SU-DHL-6 (cell line): ENCODE measurements around the gene VIM.

ENCODE experiments used
- H2AFZ ChIP-seq: fragments of 200-600 bp; sonication (generic); 2 replicates; pipeline ENCODE4 v1.6.1; 2014; ENCODE audit warnings: low read depth, mild to moderate bottlenecking, moderate library complexity, mixed read lengths, antibody characterized with exemption, low read length; ENCODE audit not compliant: severe bottlenecking
- H3F3A ChIP-seq: fragments of 200-600 bp; shearing (Covaris generic); 2 replicates; pipeline ENCODE4 v1.6.0; 2016; ENCODE audit warnings: antibody characterized with exemption, mild to moderate bottlenecking; ENCODE audit not compliant: insufficient read depth
- H3K27ac ChIP-seq: fragments of 200-600 bp; sonication (generic); 2 replicates; pipeline ENCODE4 v1.5.1; 2016; ENCODE audit warnings: low read depth, mild to moderate bottlenecking, low read length, moderate library complexity, mixed read lengths
- H3K27me3 ChIP-seq: fragments of 200-600 bp; sonication (generic), shearing (Covaris generic); 2 replicates; pipeline ENCODE4 v1.6.0; 2014; ENCODE audit warnings: mild to moderate bottlenecking, low read length
- H3K36me3 ChIP-seq: fragments of 200-600 bp; sonication (generic); 2 replicates; pipeline ENCODE4 v1.6.1; 2014; ENCODE audit warnings: mild to moderate bottlenecking, low read length, mixed read lengths
- H3K4me2 ChIP-seq: fragments of 300-600, 200-600 bp; shearing (Covaris generic), sonication (generic); 2 replicates; pipeline ENCODE4 v1.6.0; 2014; ENCODE audit warnings: low read length, low read depth, mild to moderate bottlenecking; ENCODE audit not compliant: poor library complexity, severe bottlenecking
- H3K4me3 ChIP-seq: fragments of 200-600 bp; sonication (generic); 2 replicates; pipeline ENCODE4 v1.5.1; 2014; ENCODE audit warnings: antibody characterized with exemption, low read length, mild to moderate bottlenecking, mixed read lengths; ENCODE audit not compliant: insufficient read depth, poor library complexity, severe bottlenecking
- H3K79me2 ChIP-seq: fragments of 200-600 bp; sonication (generic); 2 replicates; pipeline ENCODE4 v1.6.1; 2014; ENCODE audit warnings: mild to moderate bottlenecking, low read length, moderate library complexity; ENCODE audit not compliant: insufficient read depth
- H3K9ac ChIP-seq: fragments of 200-600 bp; sonication (generic); 2 replicates; pipeline ENCODE4 v1.7.0; 2014; ENCODE audit warnings: mild to moderate bottlenecking, low read length
- H3K9me2 ChIP-seq: fragments of 200-600 bp; sonication (generic); replicated peaks from 2 replicates; pipeline ENCODE4 v1.6.1; 2014; ENCODE audit warnings: low read length; ENCODE audit not compliant: insufficient read depth
- H3K9me3 ChIP-seq: fragments of 200-600 bp; sonication (generic); 2 replicates; pipeline ENCODE4 v1.6.1; 2014; ENCODE audit warnings: low read length, mixed read lengths; ENCODE audit not compliant: insufficient read depth
- H4K20me1 ChIP-seq: fragments of 200-600 bp; sonication (generic); 2 replicates; pipeline ENCODE4 v1.6.1; 2014; ENCODE audit warnings: low read depth, mild to moderate bottlenecking, antibody characterized with exemption, low read length, moderate library complexity, mixed read lengths
- EZH2phosphoT487 ChIP-seq: fragments of 200-600 bp; sonication (generic), shearing (Covaris generic); conservative IDR thresholded peaks from 2 replicates; pipeline ENCODE4 v1.6.1; 2018; ENCODE audit warnings: mild to moderate bottlenecking, antibody characterized with exemption, low read length, moderate library complexity, mixed read lengths
- TF ChIP-seq, protein P1 (sequence below): fragments of 200-600 bp; sonication (generic); IDR thresholded peaks from one replicate; pipeline ENCODE4 v1.5.1; 2017; ENCODE audit warnings: antibody characterized with exemption, mild to moderate bottlenecking, low read length, moderate library complexity; ENCODE audit not compliant: insufficient read depth, poor library complexity, severe bottlenecking

VIM gene

DNA sequence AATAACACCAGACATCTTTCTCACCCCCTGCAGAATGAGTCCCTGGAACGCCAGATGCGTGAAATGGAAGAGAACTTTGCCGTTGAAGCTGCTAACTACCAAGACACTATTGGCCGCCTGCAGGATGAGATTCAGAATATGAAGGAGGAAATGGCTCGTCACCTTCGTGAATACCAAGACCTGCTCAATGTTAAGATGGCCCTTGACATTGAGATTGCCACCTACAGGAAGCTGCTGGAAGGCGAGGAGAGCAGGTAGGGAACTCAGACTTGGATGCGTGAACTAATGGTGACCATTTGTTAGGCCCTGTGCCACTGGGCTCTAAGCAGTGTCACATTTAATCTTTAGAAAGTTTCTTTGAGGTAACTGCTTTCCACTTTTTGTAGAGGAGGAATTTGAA, 7.1 kb downstream of the VIM start:
- no peaks in the 10 kb centered on the region for H3K9me2 ChIP-seq
- no peaks in the 10 kb centered on the region for H3K9me3 ChIP-seq
- H3F3A ChIP-seq: peaks cover 39% of the 10 kb centered on the region
- no peak overlapping the region for H3K4me3 ChIP-seq
- H2AFZ ChIP-seq: no peak overlapping the region
- peaks cover 8% of the 10 kb centered on the region for H4K20me1 ChIP-seq
- no peak overlapping the region for H3K9ac ChIP-seq
- peaks cover 65% of the 10 kb centered on the region for H3K36me3 ChIP-seq
- H3K27ac ChIP-seq: no peak overlapping the region
- H3K4me2 ChIP-seq: no peak overlapping the region
- peaks cover 8% of the 10 kb centered on the region; the same call in 1 of the 2 replicates for H3K79me2 ChIP-seq
- no peak for TF ChIP-seq EZH2phosphoT487
- TF ChIP-seq, protein P1, sequence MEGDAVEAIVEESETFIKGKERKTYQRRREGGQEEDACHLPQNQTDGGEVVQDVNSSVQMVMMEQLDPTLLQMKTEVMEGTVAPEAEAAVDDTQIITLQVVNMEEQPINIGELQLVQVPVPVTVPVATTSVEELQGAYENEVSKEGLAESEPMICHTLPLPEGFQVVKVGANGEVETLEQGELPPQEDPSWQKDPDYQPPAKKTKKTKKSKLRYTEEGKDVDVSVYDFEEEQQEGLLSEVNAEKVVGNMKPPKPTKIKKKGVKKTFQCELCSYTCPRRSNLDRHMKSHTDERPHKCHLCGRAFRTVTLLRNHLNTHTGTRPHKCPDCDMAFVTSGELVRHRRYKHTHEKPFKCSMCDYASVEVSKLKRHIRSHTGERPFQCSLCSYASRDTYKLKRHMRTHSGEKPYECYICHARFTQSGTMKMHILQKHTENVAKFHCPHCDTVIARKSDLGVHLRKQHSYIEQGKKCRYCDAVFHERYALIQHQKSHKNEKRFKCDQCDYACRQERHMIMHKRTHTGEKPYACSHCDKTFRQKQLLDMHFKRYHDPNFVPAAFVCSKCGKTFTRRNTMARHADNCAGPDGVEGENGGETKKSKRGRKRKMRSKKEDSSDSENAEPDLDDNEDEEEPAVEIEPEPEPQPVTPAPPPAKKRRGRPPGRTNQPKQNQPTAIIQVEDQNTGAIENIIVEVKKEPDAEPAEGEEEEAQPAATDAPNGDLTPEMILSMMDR: no peak
- H3K27me3 ChIP-seq: no peaks in the 10 kb centered on the region

DNA sequence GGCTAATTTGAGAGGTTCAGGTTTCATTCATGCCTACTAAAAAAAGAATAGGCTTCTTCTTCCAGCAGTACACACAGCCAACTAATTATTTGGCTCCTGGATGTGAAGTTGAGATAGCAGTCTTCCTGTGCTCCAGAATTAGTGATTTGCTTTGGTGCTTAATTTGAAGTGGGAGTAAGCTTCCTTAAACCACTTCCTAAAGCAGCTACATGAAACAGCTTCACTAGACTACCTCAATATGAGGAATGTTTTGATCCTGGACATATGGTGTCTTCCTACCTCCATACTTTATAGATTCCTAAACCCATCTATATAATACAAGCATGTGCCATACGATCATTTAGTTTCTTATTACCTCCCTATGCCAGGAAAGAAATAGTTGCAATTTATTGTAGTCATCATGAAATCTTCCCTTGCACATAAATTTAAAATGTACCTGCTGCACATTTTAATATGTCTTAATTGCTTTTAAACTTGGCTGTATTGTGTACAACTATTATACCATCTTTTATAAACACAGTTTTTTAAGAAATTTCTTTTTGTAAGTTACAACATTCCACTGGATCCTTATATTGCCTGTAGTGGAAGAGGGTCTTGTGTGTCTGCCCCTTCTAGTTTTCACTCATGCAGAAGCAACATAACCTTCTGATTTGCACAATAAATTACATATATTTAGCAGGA, 8.6 kb downstream of the VIM start:
- no peak overlapping the region for H3K27ac ChIP-seq
- no peak overlapping the region for H3K4me2 ChIP-seq
- no peaks in the 10 kb centered on the region for H3K9me2 ChIP-seq
- no peak overlapping the region for H2AFZ ChIP-seq
- no peak overlapping the region for H3K4me3 ChIP-seq
- peaks cover under 1% of the 10 kb centered on the region for H4K20me1 ChIP-seq
- peaks cover 34% of the 10 kb centered on the region for H3F3A ChIP-seq
- no peaks in the 10 kb centered on the region for H3K79me2 ChIP-seq
- no peaks in the 10 kb centered on the region for H3K9me3 ChIP-seq
- no peaks in the 10 kb centered on the region for H3K27me3 ChIP-seq
- H3K36me3 ChIP-seq: peaks cover 57% of the 10 kb centered on the region
- no peak overlapping the region for H3K9ac ChIP-seq
- TF ChIP-seq, protein P1: no peak
- no peak for TF ChIP-seq EZH2phosphoT487

DNA sequence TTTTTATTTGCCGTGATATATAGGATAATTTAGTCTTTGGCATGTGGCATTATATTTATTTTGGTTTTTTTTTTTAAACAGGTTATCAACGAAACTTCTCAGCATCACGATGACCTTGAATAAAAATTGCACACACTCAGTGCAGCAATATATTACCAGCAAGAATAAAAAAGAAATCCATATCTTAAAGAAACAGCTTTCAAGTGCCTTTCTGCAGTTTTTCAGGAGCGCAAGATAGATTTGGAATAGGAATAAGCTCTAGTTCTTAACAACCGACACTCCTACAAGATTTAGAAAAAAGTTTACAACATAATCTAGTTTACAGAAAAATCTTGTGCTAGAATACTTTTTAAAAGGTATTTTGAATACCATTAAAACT, 9.1 kb downstream of the VIM start:
- Histone ChIP-seq H2AFZ (no peak overlapping the region), H3F3A (peaks cover 34% of the 10 kb centered on the region), H3K4me3 (no peak overlapping the region), H3K9ac (no peak overlapping the region), H3K79me2 (no peaks in the 10 kb centered on the region), H3K27me3 (no peaks in the 10 kb centered on the region), H3K9me2 (no peaks in the 10 kb centered on the region), H3K4me2 (no peak overlapping the region), H3K27ac (no peak overlapping the region), H3K9me3 (no peaks in the 10 kb centered on the region), H3K36me3 (peaks cover 52% of the 10 kb centered on the region), H4K20me1 (no peaks in the 10 kb centered on the region; the same call in 1 of the 2 replicates)
- TF ChIP-seq EZH2phosphoT487: no peak
- TF ChIP-seq, protein P1: no peak
